ENCODE data around the gene XAF1.
"Not testable (repeated sequence)": the region's sequence is repeated elsewhere in the genome, so short reads cannot be mapped to it uniquely, and the experiment has no call there.

Gene XAF1

GRCh38 chr17:6755731-6756184 is at the start of gene XAF1:
TSS of gene XAF1 (plus strand) at chr17:6756046. CDS start at chr17:6756079, 33 bp downstream.
- DNase-seq = no peak

- no peak for DNase-seq
Measured at GRCh38 chr17:6706499-6706898, 49.3 kb upstream of the XAF1 start.

GRCh38 chr17:6706996-6707395 is 48.9 kb upstream of the XAF1 start:
- DNase-seq = no peak

- DNase-seq = no peak
Measured at GRCh38 chr17:6708357-6708961, 47.4 kb upstream of the XAF1 start.

GRCh38 chr17:6710317-6710716 is 45.5 kb upstream of the XAF1 start:
- DNase-seq = no peak

- no peak for DNase-seq
Measured at GRCh38 chr17:6711081-6711674, 44.7 kb upstream of the XAF1 start.

GRCh38 chr17:6711681-6712057 is 44.2 kb upstream of the XAF1 start:
- no peak for DNase-seq

GRCh38 chr17:6712058-6712853 is 43.6 kb upstream of the XAF1 start:
- no peak for DNase-seq

- no peak for DNase-seq
Measured at GRCh38 chr17:6712854-6713129, 43.1 kb upstream of the XAF1 start.

- DNase-seq = no peak
Measured at GRCh38 chr17:6713130-6713917, 42.5 kb upstream of the XAF1 start, which contains the start of gene SLC13A5. TSS of gene SLC13A5 (minus strand) at chr17:6713369. CDS start at chr17:6713333, 36 bp downstream.

- no peak for DNase-seq
Measured at GRCh38 chr17:6713918-6714271, 42.0 kb upstream of the XAF1 start.

GRCh38 chr17:6714315-6714874 is 41.5 kb upstream of the XAF1 start:
- no peak for DNase-seq

- DNase-seq = no peak
Measured at GRCh38 chr17:6716736-6717135, 39.1 kb upstream of the XAF1 start.

GRCh38 chr17:6721744-6722143 is 34.1 kb upstream of the XAF1 start:
- no peak for DNase-seq

GRCh38 chr17:6724009-6724408 is 31.8 kb upstream of the XAF1 start:
- no peak for DNase-seq

GRCh38 chr17:6729531-6729930 is 26.3 kb upstream of the XAF1 start:
- no peak for DNase-seq

GRCh38 chr17:6746665-6747064 is 9.2 kb upstream of the XAF1 start:
- DNase-seq = not testable (repeated sequence)

- DNase-seq = no peak
Measured at GRCh38 chr17:6748617-6749016, 7.2 kb upstream of the XAF1 start.

GRCh38 chr17:6749519-6749918 is 6.3 kb upstream of the XAF1 start:
- DNase-seq = no peak

GRCh38 chr17:6752068-6752909 is 3.6 kb upstream of the XAF1 start:
- DNase-seq = no peak

- DNase-seq = no peak
Measured at GRCh38 chr17:6753006-6753445, 2.8 kb upstream of the XAF1 start.

- no peak for DNase-seq
Measured at GRCh38 chr17:6753546-6753945, 2.3 kb upstream of the XAF1 start.
